ENCODE measurements around the gene MYO7B.

MYO7B gene

DNA sequence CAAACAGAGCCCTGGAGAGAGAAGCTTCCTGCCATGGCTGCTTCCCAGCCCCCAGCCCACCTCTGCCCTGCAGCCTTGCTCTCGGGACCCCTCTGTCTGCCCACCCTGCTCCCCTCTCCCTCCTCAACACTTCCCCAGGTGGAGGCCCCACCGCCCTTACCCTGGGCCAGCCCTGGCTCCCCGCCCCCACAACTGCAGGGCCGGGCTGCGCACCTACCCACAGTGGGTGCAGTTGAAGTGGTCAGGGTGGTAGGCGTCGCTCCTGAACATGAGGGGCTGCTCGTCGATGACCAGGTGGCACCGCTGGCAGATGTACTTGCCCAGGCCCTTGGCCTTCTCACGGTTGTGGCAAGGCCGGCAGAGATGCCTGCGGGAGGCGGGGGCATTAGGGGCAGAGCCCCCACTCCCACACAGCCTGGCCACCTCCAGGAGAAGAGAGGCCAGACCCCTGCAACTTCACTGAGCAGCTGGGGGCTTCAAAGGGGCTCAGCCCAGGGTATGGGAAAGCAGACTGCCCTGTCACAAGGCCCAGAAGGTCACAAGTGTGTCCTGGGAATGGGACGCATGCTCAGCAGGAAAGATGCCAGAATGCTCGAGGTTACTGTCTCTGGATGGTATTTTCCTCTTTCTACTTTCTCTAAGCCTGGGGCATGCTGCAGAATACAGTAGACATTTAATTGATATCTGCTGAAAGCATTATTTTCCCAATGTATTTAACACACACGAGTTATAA, 107.4 kb downstream of the MYO7B start:
- Mint-ChIP-seq H3K27ac (no peak overlapping the region), H3K27me3 (ENCODE audit: low read depth) (no peaks in the 10 kb centered on the region), H3K36me3 (ENCODE audit: low read depth) (no peaks in the 10 kb centered on the region), H3K4me1 (ENCODE audit: low read depth) (peaks cover 17% of the 10 kb centered on the region), H3K4me3 (no peak overlapping the region), H3K9me3 (no peaks in the 10 kb centered on the region)
- DNase-seq (ENCODE audit: low spot score), result no peak

DNA sequence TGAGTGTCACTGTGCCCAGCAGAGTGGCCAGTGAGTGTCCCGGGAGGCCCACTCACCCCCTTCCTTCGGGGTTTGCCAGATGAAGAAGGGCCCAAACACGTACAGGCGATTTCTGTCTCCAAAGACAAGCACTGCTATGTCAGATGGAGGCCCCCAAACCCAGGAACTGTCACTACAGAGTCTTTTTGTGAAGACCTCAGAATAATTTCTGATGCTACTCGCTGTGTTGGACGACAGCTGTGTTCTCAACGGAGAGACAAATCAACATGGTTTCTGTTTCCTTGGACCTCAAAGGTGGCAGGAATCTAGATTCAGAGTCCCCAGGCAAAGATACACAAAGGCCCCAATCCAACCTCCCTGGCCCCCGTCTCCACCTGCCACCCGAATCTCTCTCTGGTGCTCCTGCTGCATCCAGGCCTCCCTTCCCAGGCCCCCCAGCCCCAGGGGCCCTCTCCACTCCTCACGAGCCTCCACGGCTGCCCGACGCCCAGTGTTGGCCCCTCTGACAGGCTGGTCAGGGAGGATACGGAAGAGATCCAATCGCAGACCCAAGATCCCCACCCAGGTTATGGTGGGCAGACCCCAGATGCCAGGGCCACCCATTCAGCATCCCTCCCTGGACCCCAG, 108.1 kb downstream of the MYO7B start:
- no peak overlapping the region for H3K4me3 Mint-ChIP-seq
- H3K9me3 Mint-ChIP-seq, result no peaks in the 10 kb centered on the region
- H3K27ac Mint-ChIP-seq, result no peak overlapping the region
- peaks cover 12% of the 10 kb centered on the region for H3K4me1 Mint-ChIP-seq (ENCODE audit: low read depth)
- no peaks in the 10 kb centered on the region for H3K36me3 Mint-ChIP-seq (ENCODE audit: low read depth)
- no peak for DNase-seq (ENCODE audit: low spot score)
- no peaks in the 10 kb centered on the region for H3K27me3 Mint-ChIP-seq (ENCODE audit: low read depth)

GRCh38 chr2:127644066-127645025, 108.9 kb downstream of the MYO7B start:
- no peaks in the 10 kb centered on the region for H3K9me3 Mint-ChIP-seq
- no peak overlapping the region for H3K27ac Mint-ChIP-seq
- H3K4me1 Mint-ChIP-seq (ENCODE audit: low read depth), result peaks cover 6% of the 10 kb centered on the region
- no peaks in the 10 kb centered on the region for H3K36me3 Mint-ChIP-seq (ENCODE audit: low read depth)
- DNase-seq (ENCODE audit: low spot score), result no peak
- H3K27me3 Mint-ChIP-seq (ENCODE audit: low read depth), result no peaks in the 10 kb centered on the region
- H3K4me3 Mint-ChIP-seq, result no peak overlapping the region

- DNase-seq (ENCODE audit: low spot score), result no peak
- Mint-ChIP-seq H3K4me1 (ENCODE audit: low read depth) (peaks cover 8% of the 10 kb centered on the region), H3K4me3 (no peak overlapping the region), H3K36me3 (ENCODE audit: low read depth) (no peaks in the 10 kb centered on the region), H3K27ac (no peak overlapping the region), H3K9me3 (no peaks in the 10 kb centered on the region), H3K27me3 (ENCODE audit: low read depth) (peaks cover 3% of the 10 kb centered on the region)
Measured at GRCh38 chr2:127645026-127645394, 109.5 kb downstream of the MYO7B start.

DNA sequence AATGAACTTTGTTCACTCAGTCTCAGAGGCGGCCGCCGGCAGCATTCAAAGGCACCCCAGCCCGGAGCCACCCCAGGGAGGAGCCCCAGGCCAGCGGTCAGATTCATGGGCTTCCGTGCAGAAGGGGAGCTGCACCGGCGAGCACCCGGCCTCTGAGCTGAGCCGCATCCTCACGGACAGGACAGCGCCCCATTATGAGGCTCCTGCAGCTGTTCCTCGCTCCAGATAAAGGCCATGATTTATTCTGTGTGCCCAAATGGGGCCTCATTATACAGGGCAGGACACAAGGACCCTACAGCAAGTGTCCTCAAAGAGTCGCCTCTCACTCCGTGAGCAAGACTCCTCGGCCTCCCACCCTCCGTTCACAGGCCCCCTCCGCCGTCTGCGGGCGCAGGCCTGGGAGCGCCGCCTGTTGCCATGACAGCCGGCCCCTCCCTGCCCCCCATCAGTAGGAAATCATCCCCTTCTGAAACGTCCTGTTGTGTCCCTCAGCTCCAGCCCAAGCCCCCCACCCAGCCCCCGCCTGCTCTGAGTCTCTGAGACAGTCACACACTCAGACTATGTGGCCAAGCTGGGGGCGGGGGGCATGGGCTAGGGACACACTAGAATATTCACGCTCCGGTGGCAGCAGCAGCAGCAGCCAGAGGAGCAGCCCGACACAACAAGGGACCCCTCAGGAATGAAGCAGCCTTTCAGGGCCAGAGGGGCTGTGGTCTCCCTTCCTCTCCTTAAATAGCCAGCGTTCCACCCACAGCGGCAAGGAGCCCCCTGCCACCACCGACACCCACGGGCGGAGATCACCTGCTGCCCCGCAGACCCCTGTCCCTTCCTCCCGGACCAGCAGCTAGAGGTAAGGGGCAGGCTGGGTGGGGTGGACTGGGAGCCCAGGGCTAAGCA, 110.2 kb downstream of the MYO7B start, which contains the start of gene GPR17:
TSS of gene GPR17 (plus strand) at position 759 of the 897 bp plus-strand sequence. CDS start 4,583 bp downstream, outside the sequence.
- Mint-ChIP-seq H3K27ac (no peak within 1 kb of the TSS), H3K36me3 (ENCODE audit: low read depth) (no peaks in the 10 kb centered on the region), H3K4me3 (no peak within 1 kb of the TSS), H3K4me1 (ENCODE audit: low read depth) (peaks cover 5% of the 10 kb centered on the region), H3K27me3 (ENCODE audit: low read depth) (peaks cover 3% of the 10 kb centered on the region), H3K9me3 (no peaks in the 10 kb centered on the region)
- DNase-seq (ENCODE audit: low spot score), result no peak

DNA sequence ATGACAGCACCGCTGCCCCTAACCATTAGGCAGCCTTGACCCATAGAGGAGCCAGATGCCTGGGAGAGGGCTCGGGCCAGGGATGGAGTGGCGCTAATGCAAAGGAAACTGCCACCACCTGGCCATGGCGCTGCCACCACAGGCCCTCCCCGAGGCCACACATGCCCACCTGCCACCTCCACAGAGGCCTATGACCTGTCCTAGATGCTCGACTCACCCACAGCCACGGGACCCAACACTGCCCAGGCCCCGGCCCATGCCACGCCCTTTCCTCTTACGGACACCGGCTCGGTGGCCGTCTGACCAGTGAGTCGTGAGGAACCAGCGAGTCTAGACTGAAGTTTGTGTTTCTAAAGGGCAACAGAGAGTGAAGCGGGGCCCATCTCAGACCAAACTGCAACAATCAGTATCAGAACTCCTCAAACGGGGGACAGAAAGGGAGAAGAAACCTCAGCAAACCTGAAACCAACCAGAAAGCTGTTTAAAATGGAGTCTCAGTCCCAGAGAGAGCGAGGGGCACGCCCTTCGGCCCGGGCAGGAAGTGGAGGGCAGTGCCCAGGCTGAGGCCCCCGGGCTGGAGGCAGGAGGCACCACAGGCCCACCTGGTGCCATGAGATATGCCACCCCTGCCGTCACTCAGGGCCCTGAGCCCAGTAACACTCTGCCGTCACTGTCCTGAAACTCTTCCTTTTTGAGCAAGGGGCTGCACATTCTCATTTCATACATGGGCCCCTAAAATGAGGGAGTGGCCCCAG, 111.2 kb downstream of the MYO7B start:
- Mint-ChIP-seq H3K4me3 (no peak overlapping the region), H3K4me1 (ENCODE audit: low read depth) (peaks cover 3% of the 10 kb centered on the region), H3K27ac (no peak overlapping the region), H3K27me3 (ENCODE audit: low read depth) (peaks cover 3% of the 10 kb centered on the region), H3K9me3 (no peaks in the 10 kb centered on the region), H3K36me3 (ENCODE audit: low read depth) (no peaks in the 10 kb centered on the region)
- no peak for DNase-seq (ENCODE audit: low spot score)

DNA sequence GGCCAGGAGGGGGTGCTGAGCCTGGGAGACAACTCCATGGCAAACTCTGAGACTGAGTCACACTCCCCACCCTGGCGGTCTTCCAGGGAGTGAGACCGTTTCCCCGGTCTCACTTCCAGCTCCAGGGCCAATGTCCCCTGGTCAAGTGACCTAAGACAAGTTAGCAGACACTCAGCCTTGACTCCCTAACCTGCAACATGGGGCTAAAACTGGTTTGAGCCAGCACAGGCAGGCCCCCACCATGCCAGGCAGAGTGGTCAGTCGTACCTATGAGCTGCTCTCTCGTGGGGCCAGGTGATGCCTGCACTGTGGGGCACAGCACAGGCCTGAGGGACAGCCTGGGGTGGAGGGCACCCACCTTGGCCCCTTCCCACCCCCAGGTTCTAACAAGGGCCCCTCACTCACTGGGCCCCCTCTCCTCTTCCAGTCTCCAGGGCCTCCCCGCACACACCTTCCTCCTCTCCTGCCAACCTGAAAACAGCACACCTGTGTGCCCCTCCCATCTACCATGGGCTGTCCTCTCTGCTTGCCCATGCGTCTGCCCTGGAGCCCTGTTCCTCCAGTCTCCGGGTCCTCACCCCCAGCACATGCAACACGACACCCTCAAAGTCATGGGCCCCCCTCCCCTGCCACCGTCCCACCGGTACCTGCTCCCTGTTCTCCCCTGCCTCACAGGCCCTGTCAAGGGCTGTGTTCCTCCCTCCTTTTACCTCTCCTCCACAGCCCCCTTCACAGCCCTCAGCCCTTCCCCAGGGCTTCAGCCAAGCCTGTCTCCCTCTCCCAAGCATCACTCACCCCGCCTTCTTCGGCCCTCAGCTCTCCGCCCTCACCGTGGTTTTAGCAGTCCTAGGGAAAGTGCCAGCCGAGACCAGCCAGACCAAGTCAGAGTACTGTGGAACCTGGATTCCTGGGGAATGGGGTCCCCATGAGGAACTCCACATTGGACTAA, 112.0 kb downstream of the MYO7B start:
- Mint-ChIP-seq H3K27ac (no peak overlapping the region), H3K36me3 (ENCODE audit: low read depth) (no peaks in the 10 kb centered on the region), H3K27me3 (ENCODE audit: low read depth) (peaks cover 3% of the 10 kb centered on the region), H3K9me3 (no peaks in the 10 kb centered on the region), H3K4me1 (ENCODE audit: low read depth) (peaks cover 3% of the 10 kb centered on the region), H3K4me3 (no peak overlapping the region)
- no peak for DNase-seq (ENCODE audit: low spot score)

- no peak for DNase-seq (ENCODE audit: low spot score)
- Mint-ChIP-seq H3K36me3 (ENCODE audit: low read depth) (no peaks in the 10 kb centered on the region), H3K9me3 (no peaks in the 10 kb centered on the region), H3K4me1 (ENCODE audit: low read depth) (peaks cover 3% of the 10 kb centered on the region), H3K27ac (no peak overlapping the region), H3K27me3 (ENCODE audit: low read depth) (peaks cover 3% of the 10 kb centered on the region), H3K4me3 (no peak overlapping the region)
Measured at GRCh38 chr2:127648321-127648720, 112.8 kb downstream of the MYO7B start.

DNA sequence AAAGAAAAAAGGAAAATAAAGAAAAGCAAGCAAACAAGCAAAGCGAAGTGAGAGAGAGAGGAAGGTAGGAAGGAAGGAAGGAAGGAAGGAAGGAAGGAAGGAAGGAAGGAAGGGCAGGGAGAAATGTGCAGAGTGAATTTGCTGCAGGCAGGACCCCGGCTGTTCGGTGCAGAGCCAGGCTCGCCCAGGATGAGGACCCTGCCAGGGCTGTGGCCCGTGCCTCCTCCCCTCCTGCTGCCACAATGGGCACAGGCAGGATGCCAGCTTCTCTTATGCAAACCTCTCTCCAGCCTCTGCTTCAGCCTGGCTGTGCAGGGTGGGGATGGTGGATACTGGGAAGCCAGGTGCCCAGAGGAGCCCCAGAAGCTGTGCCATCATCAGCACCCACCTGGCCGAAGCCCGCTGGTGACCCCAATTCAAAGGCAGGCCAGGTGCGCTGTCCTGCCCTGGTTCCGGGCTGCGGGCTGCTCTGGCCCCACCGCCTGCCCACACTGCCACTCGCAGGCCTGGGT, 113.7 kb downstream of the MYO7B start:
- no peaks in the 10 kb centered on the region for H3K9me3 Mint-ChIP-seq
- no peak for DNase-seq (ENCODE audit: low spot score)
- H3K27ac Mint-ChIP-seq, result no peak overlapping the region
- H3K27me3 Mint-ChIP-seq (ENCODE audit: low read depth), result peaks cover 3% of the 10 kb centered on the region
- peaks cover 3% of the 10 kb centered on the region for H3K4me1 Mint-ChIP-seq (ENCODE audit: low read depth)
- H3K4me3 Mint-ChIP-seq, result no peak overlapping the region
- no peaks in the 10 kb centered on the region for H3K36me3 Mint-ChIP-seq (ENCODE audit: low read depth)

GRCh38 chr2:127649684-127650040, 114.2 kb downstream of the MYO7B start:
- peak; percentile 70 for DNase-seq (ENCODE audit: low spot score)
- H3K9me3 Mint-ChIP-seq, result no peaks in the 10 kb centered on the region
- H3K27me3 Mint-ChIP-seq (ENCODE audit: low read depth), result peaks cover 3% of the 10 kb centered on the region
- peaks cover 3% of the 10 kb centered on the region for H3K4me1 Mint-ChIP-seq (ENCODE audit: low read depth)
- no peaks in the 10 kb centered on the region for H3K36me3 Mint-ChIP-seq (ENCODE audit: low read depth)
- H3K27ac Mint-ChIP-seq, result no peak overlapping the region
- H3K4me3 Mint-ChIP-seq, result no peak overlapping the region

GRCh38 chr2:127650041-127650784, 114.7 kb downstream of the MYO7B start:
- peaks cover 3% of the 10 kb centered on the region for H3K4me1 Mint-ChIP-seq (ENCODE audit: low read depth)
- no peaks in the 10 kb centered on the region for H3K9me3 Mint-ChIP-seq
- H3K36me3 Mint-ChIP-seq (ENCODE audit: low read depth), result no peaks in the 10 kb centered on the region
- no peak overlapping the region for H3K27ac Mint-ChIP-seq
- DNase-seq (ENCODE audit: low spot score), result no peak
- H3K27me3 Mint-ChIP-seq (ENCODE audit: low read depth), result peaks cover 3% of the 10 kb centered on the region
- H3K4me3 Mint-ChIP-seq, result no peak overlapping the region

All from T-helper 2 cell treated with Interferon-gamma antibody and Interleukin-4, amounts not matched to agents 5 μg/mL and 100 μg/mL, for 36 hours (primary cell).